A549 (cell line): Measurements from ENCODE around the gene SFRP5. TPM values are rescaled to one million over a fixed set of nuclear protein-coding genes. Genes with fewer than 3 reads are reported as not detected.

Experiments
- ATAC-seq, 2 experiments: fragments of 200-7000 bp in 1 of 2; fragments of >200 bp in 1 of 2; cut with Nextera tagmentation in 1 of 2; cut with Tn5 transposase in 1 of 2; 3 replicates each; pipeline versions ENCODE4 v1.8.0 to v1.9.1; 2018 to 2020; ENCODE audit warnings: mild to moderate bottlenecking in 1 of 2, moderate library complexity in 1 of 2
- CTCF ChIA-PET: fragments of 300-600 bp; sonication (Branson Sonifier 250); formaldehyde crosslinking; extraction: SDS; loops from one replicate; lab custom pipeline; 2021; ENCODE audit warnings: antibody characterized with exemption, inconsistent platforms; lab: Yijun Ruan, JAX
- POLR2A ChIA-PET: fragments of 350-600 bp; formaldehyde crosslinking; extraction: SDS; loops from one replicate; lab custom pipeline; 2021; ENCODE audit warnings: antibody characterized with exemption, inconsistent platforms; lab: Yijun Ruan, JAX
- DNase-seq, 2 experiments: peaks; one replicate each; pipeline versions ENCODE4 v3.0.0 to v3.0.0-alpha.2; 2011 to 2016; ENCODE audit warnings: low read depth in 1 of 2, low spot score in 1 of 2
- FAIRE-seq: peaks from 2 replicates; lab custom pipeline; 2011; peaks lifted over from hg19 to GRCh38; lab: Jason Lieb, UNC
- H3K27ac ChIP-seq, 2 experiments: fragments of >200 bp; sonication (Bioruptor Twin); formaldehyde crosslinking; 3 replicates each; pipeline ENCODE4 v1.5.1; 2016 to 2017
- H3K4me1 ChIP-seq: fragments of >200 bp; sonication (Bioruptor Twin); formaldehyde crosslinking; 3 replicates; pipeline ENCODE4 v1.6.1; 2016
- H3K4me2 ChIP-seq: fragments of >200 bp; sonication (Bioruptor Twin); formaldehyde crosslinking; 3 replicates; pipeline ENCODE4 v1.6.1; 2016
- H3K4me3 ChIP-seq: fragments of >200 bp; sonication (Bioruptor Twin); formaldehyde crosslinking; 3 replicates; pipeline ENCODE4 v1.5.1; 2016
- H3K9me3 ChIP-seq: fragments of >200 bp; sonication (Bioruptor Twin); formaldehyde crosslinking; 3 replicates; pipeline ENCODE4 v1.6.1; 2016
- BCL3 ChIP-seq: fragments of >200 bp; sonication (Bioruptor Twin); formaldehyde crosslinking; IDR thresholded peaks from 3 replicates; pipeline ENCODE4 v1.6.1; 2016
- BHLHE40 ChIP-seq: IDR thresholded peaks from 2 replicates; pipeline ENCODE4 v1.6.1; 2012; ENCODE audit warnings: low read depth, low read length, inconsistent platforms
- CHD2 ChIP-seq: fragments of 150-350 bp; IDR thresholded peaks from 2 replicates; pipeline ENCODE4 v1.6.1; 2014; ENCODE audit warnings: low read length; ENCODE audit not compliant: partially characterized antibody
- EHMT2 ChIP-seq: fragments of 200-600 bp; sonication (generic); IDR thresholded peaks from 2 replicates; pipeline ENCODE4 v1.6.1; 2016; ENCODE audit warnings: antibody characterized with exemption, low read depth, mild to moderate bottlenecking, moderate library complexity
- FOSB ChIP-seq: fragments of 250-450 bp; sonication (Bioruptor Pico); IDR thresholded peaks from 2 replicates; pipeline ENCODE4 v1.5.0; 2020; ENCODE audit warnings: mild to moderate bottlenecking, moderate library complexity
- GATA3 ChIP-seq: IDR thresholded peaks from 2 replicates; pipeline ENCODE4 v1.6.1; 2012; ENCODE audit warnings: borderline replicate concordance
- HDAC2 ChIP-seq: fragments of 200-600 bp; sonication (generic); IDR thresholded peaks from 2 replicates; pipeline ENCODE4 v1.6.1; 2016
- HEYL ChIP-seq: fragments of 250-450 bp; sonication (Bioruptor Pico); IDR thresholded peaks from 2 replicates; pipeline ENCODE4 v1.8.0; 2021; ENCODE audit warnings: mild to moderate bottlenecking, moderate library complexity
- HOXA7 ChIP-seq: fragments of 250-450 bp; sonication (Bioruptor Pico); IDR thresholded peaks from 2 replicates; pipeline ENCODE4 v1.5.0; 2020; ENCODE audit warnings: mild to moderate bottlenecking, moderate library complexity
- HOXB13 ChIP-seq: fragments of 250-450 bp; sonication (Bioruptor Pico); IDR thresholded peaks from 2 replicates; pipeline ENCODE4 v1.5.0; 2020; ENCODE audit warnings: low read depth, mild to moderate bottlenecking, moderate library complexity
- HOXB5 ChIP-seq: fragments of 250-450 bp; sonication (Bioruptor Pico); IDR thresholded peaks from 2 replicates; pipeline ENCODE4 v1.5.0; 2020; ENCODE audit warnings: mild to moderate bottlenecking, moderate library complexity
- JUN ChIP-seq, 2 experiments: fragments of >200 bp; sonication (Bioruptor Twin); formaldehyde crosslinking; IDR thresholded peaks; 2 replicates in 1 of 2; 3 replicates in 1 of 2; pipeline ENCODE4 v1.6.1; 2016 to 2017
- KDM1A ChIP-seq: fragments of 200-600 bp; sonication (generic); IDR thresholded peaks from 2 replicates; pipeline ENCODE4 v1.6.1; 2016; ENCODE audit warnings: low read depth, mild to moderate bottlenecking
- NFE2L2 ChIP-seq: fragments of 150-350 bp; conservative IDR thresholded peaks from 2 replicates; pipeline ENCODE4 v1.6.1; 2014; ENCODE audit warnings: low read length
- PHF8 ChIP-seq: fragments of 200-600 bp; sonication (generic); IDR thresholded peaks from 2 replicates; pipeline ENCODE4 v1.6.1; 2016; ENCODE audit warnings: low read depth, mild to moderate bottlenecking, antibody characterized with exemption, moderate library complexity, borderline replicate concordance
- RARB ChIP-seq: fragments of 250-450 bp; sonication (Bioruptor Pico); IDR thresholded peaks from 2 replicates; pipeline ENCODE4 v1.8.0; 2021; ENCODE audit warnings: mild to moderate bottlenecking, moderate library complexity
- RNF2 ChIP-seq: fragments of 200-600 bp; sonication (generic); IDR thresholded peaks from 2 replicates; pipeline ENCODE4 v1.6.1; 2016; ENCODE audit warnings: low read depth, mild to moderate bottlenecking, antibody characterized with exemption, moderate library complexity, borderline replicate concordance
- SMC3 ChIP-seq: fragments of >200 bp; sonication (Bioruptor Twin); formaldehyde crosslinking; IDR thresholded peaks from 3 replicates; pipeline ENCODE4 v1.6.1; 2018; ENCODE audit warnings: inconsistent platforms
- SREBF2 ChIP-seq: fragments of 450-650 bp; IDR thresholded peaks from 2 replicates; pipeline ENCODE4 v1.6.1; 2014; ENCODE audit warnings: mild to moderate bottlenecking, moderate library complexity
- TP53 ChIP-seq: fragments of 250-450 bp; sonication (Bioruptor Pico); IDR thresholded peaks from 2 replicates; pipeline ENCODE4 v1.5.0; 2021; ENCODE audit warnings: mild to moderate bottlenecking, moderate library complexity
- ZC3H11A ChIP-seq: fragments of 450-650 bp; IDR thresholded peaks from 2 replicates; pipeline ENCODE4 v1.6.1; 2014; ENCODE audit warnings: antibody characterized with exemption, mild to moderate bottlenecking
- ZNF302 ChIP-seq: fragments of 250-450 bp; sonication (Bioruptor Pico); IDR thresholded peaks from 2 replicates; pipeline ENCODE4 v1.9.0; 2021; ENCODE audit warnings: inconsistent platforms, mild to moderate bottlenecking, moderate library complexity
- ZSCAN20 ChIP-seq: fragments of 250-450 bp; sonication (Bioruptor Pico); IDR thresholded peaks from 2 replicates; pipeline ENCODE4 v1.8.0; 2022; ENCODE audit warnings: mild to moderate bottlenecking, moderate library complexity
- WGBS: methylation state at CpG from one replicate; pipeline ENCODE4 v1.1.6; 2017; ENCODE audit errors: missing lambda C conversion rate; 5-methylcytosine and 5-hydroxymethylcytosine counted together
- polyA plus RNA-seq, 4 experiments: library from polyadenylated mRNA; depleted of rRNA in 3 of 4; stranded (reverse); fragments of >200 nt; fragmentation: RNase III in 1 of 4; extraction: RNeasy Plus Mini Kit Qiagen cat#74134 plus additional on column Dnase treatment in 1 of 4; gene quantifications; 2 replicates in 3 of 4; 3 replicates in 1 of 4; pipeline ENCODE4 v1.2.3, GENCODE V29; 2011 to 2017
- TF ChIP-seq, protein P1 (sequence below): fragments of 250-450 bp; sonication (Bioruptor Pico); IDR thresholded peaks from 2 replicates; pipeline ENCODE4 v1.5.0; 2020; ENCODE audit warnings: low read depth, mild to moderate bottlenecking, moderate library complexity
- TF ChIP-seq, protein P2 (sequence below): IDR thresholded peaks from 2 replicates; pipeline ENCODE4 v1.6.1; 2012; ENCODE audit warnings: low read depth, borderline replicate concordance
- TF ChIP-seq, protein P3 (sequence below): fragments of 200-600 bp; sonication (generic); IDR thresholded peaks from 2 replicates; pipeline ENCODE4 v1.6.1; 2016; ENCODE audit warnings: antibody characterized with exemption, mild to moderate bottlenecking, moderate library complexity
- TF ChIP-seq, protein P4 (sequence below): fragments of 450-650 bp; IDR thresholded peaks from 2 replicates; pipeline ENCODE4 v1.6.1; 2014; ENCODE audit warnings: antibody characterized with exemption
- TF ChIP-seq, protein P5 (sequence below): fragments of 250-450 bp; sonication (Bioruptor Pico); IDR thresholded peaks from 2 replicates; pipeline ENCODE4 v1.5.0; 2021; ENCODE audit warnings: mild to moderate bottlenecking, moderate library complexity, borderline replicate concordance

The SFRP5 gene
- polyA plus RNA-seq, 2 of the 4 experiments (the other 2 are of a cell fraction) = 0.50 to 1.2 TPM

DNA sequence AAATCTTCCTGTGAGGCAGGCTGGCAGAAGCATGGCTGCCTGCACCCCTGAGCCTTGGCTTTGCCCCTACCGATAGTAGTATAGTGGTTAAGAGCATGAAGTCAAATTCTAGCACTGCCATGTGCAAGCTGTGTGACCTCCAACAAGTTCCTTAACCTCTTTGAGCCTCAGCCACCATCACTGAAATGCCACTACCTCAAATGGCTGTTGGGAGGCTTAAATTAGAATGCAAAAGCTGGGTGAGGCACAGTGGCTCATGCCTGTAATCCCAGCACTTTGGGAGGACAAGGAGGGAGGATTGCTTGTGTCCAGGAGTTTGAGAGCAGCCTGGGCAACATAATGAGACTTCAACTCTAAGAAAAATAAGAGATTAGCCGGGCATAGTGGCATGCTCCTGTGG lies 8.4 kb downstream of the SFRP5 start:
- ATAC-seq (no peak), FAIRE-seq (peak; percentile 23), DNase-seq (no peak)
- Histone ChIP-seq H3K4me3 (no peak overlapping the region), H3K4me2 (no peak overlapping the region), H3K4me1 (no peaks in the 10 kb centered on the region), H3K27ac (no peak overlapping the region; a peak in 1 of 6 replicates), H3K9me3 (no peaks in the 10 kb centered on the region)
- 90% methylated on average over 2 of the region's 2 CpGs for WGBS
- ChIA-PET CTCF (interaction anchor here (0.9 to 7.5 kb wide), 9 partner anchors 8 to 282 kb away, joined by 3 to 75 read pairs (median 9); partner anchors contain the start of gene SFRP5), POLR2A (no interaction called here)
- TF ChIP-seq FOSB (CRISPR knock-in tag) = no peak
- TF ChIP-seq HDAC2 = no peak
- no peak for TF ChIP-seq BHLHE40
- TF ChIP-seq ZSCAN20 (CRISPR knock-in tag) = no peak
- TF ChIP-seq HEYL (CRISPR knock-in tag) = no peak
- no peak for TF ChIP-seq NFE2L2
- no peak for TF ChIP-seq ZC3H11A
- TF ChIP-seq BCL3 = no peak
- TF ChIP-seq PHF8 = no peak
- TF ChIP-seq HOXA7 (CRISPR knock-in tag) = no peak
- TF ChIP-seq KDM1A = no peak
- TF ChIP-seq HOXB5 (CRISPR knock-in tag) = no peak
- TF ChIP-seq, protein P1, sequence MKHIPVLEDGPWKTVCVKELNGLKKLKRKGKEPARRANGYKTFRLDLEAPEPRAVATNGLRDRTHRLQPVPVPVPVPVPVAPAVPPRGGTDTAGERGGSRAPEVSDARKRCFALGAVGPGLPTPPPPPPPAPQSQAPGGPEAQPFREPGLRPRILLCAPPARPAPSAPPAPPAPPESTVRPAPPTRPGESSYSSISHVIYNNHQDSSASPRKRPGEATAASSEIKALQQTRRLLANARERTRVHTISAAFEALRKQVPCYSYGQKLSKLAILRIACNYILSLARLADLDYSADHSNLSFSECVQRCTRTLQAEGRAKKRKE = no peak
- no peak for TF ChIP-seq EHMT2
- no peak for TF ChIP-seq RARB
- no peak for TF ChIP-seq TP53 (CRISPR knock-in tag)
- TF ChIP-seq HOXB13 = no peak
- no peak for TF ChIP-seq GATA3
- no peak for TF ChIP-seq ZNF302

DNA sequence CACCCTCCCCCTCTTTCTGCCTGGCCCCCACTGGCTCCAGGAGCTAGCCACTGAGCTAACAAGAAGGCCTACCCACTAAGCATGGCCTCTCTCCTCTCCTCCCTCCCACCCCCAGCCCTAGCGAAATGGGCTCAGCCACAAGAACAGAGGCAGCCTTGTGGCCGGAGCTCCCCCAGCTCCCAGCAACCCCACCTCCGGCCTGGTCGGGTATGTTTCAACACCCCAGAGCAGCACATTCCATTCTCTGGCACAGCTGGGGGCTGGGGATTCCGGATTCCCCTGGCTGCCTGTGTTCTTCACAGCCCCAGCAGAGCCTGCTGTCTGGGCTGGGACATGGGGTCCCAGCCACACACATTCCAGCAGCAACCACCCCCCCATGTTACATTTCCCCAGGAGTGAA lies 9.0 kb downstream of the SFRP5 start:
- Histone ChIP-seq H3K4me2 (no peak overlapping the region), H3K4me1 (no peaks in the 10 kb centered on the region), H3K9me3 (no peaks in the 10 kb centered on the region), H3K27ac (no peak overlapping the region; a peak in 1 of 6 replicates), H3K4me3 (no peak overlapping the region)
- ChIA-PET POLR2A (no interaction called here), CTCF (interaction anchor here (0.6 to 7.5 kb wide), 9 partner anchors 9 to 294 kb away, joined by 3 to 75 read pairs (median 12); partner anchors contain the start of gene SFRP5)
- WGBS = 88% methylated on average over 1 of the region's 5 CpGs
- ATAC-seq (no peak), DNase-seq (no peak), FAIRE-seq (no peak)
- TF ChIP-seq, protein P2, sequence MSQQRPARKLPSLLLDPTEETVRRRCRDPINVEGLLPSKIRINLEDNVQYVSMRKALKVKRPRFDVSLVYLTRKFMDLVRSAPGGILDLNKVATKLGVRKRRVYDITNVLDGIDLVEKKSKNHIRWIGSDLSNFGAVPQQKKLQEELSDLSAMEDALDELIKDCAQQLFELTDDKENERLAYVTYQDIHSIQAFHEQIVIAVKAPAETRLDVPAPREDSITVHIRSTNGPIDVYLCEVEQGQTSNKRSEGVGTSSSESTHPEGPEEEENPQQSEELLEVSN = no peak
- no peak for TF ChIP-seq SREBF2
- TF ChIP-seq SMC3 = no peak
- TF ChIP-seq CHD2 = no peak
- TF ChIP-seq EHMT2 = no peak
- no peak for TF ChIP-seq ZC3H11A
- TF ChIP-seq RNF2 = no peak
- no peak for TF ChIP-seq BCL3
- TF ChIP-seq HOXB5 (CRISPR knock-in tag) = no peak
- TF ChIP-seq, protein P3, sequence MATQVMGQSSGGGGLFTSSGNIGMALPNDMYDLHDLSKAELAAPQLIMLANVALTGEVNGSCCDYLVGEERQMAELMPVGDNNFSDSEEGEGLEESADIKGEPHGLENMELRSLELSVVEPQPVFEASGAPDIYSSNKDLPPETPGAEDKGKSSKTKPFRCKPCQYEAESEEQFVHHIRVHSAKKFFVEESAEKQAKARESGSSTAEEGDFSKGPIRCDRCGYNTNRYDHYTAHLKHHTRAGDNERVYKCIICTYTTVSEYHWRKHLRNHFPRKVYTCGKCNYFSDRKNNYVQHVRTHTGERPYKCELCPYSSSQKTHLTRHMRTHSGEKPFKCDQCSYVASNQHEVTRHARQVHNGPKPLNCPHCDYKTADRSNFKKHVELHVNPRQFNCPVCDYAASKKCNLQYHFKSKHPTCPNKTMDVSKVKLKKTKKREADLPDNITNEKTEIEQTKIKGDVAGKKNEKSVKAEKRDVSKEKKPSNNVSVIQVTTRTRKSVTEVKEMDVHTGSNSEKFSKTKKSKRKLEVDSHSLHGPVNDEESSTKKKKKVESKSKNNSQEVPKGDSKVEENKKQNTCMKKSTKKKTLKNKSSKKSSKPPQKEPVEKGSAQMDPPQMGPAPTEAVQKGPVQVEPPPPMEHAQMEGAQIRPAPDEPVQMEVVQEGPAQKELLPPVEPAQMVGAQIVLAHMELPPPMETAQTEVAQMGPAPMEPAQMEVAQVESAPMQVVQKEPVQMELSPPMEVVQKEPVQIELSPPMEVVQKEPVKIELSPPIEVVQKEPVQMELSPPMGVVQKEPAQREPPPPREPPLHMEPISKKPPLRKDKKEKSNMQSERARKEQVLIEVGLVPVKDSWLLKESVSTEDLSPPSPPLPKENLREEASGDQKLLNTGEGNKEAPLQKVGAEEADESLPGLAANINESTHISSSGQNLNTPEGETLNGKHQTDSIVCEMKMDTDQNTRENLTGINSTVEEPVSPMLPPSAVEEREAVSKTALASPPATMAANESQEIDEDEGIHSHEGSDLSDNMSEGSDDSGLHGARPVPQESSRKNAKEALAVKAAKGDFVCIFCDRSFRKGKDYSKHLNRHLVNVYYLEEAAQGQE = no peak
- TF ChIP-seq JUN (IDR thresholded peaks at IDR 0.05) = no peak
- TF ChIP-seq, protein P4, sequence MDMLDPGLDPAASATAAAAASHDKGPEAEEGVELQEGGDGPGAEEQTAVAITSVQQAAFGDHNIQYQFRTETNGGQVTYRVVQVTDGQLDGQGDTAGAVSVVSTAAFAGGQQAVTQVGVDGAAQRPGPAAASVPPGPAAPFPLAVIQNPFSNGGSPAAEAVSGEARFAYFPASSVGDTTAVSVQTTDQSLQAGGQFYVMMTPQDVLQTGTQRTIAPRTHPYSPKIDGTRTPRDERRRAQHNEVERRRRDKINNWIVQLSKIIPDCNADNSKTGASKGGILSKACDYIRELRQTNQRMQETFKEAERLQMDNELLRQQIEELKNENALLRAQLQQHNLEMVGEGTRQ = no peak
- TF ChIP-seq, protein P5, sequence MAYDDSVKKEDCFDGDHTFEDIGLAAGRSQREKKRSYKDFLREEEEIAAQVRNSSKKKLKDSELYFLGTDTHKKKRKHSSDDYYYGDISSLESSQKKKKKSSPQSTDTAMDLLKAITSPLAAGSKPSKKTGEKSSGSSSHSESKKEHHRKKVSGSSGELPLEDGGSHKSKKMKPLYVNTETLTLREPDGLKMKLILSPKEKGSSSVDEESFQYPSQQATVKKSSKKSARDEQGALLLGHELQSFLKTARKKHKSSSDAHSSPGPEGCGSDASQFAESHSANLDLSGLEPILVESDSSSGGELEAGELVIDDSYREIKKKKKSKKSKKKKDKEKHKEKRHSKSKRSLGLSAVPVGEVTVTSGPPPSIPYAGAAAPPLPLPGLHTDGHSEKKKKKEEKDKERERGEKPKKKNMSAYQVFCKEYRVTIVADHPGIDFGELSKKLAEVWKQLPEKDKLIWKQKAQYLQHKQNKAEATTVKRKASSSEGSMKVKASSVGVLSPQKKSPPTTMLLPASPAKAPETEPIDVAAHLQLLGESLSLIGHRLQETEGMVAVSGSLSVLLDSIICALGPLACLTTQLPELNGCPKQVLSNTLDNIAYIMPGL (CRISPR knock-in tag) = no peak
- TF ChIP-seq HOXA7 (CRISPR knock-in tag) = no peak
